H1 (cell line): Measurements from ENCODE around the gene PRRC2A. TPM values are rescaled to one million over a fixed set of nuclear protein-coding genes. Genes with fewer than 3 reads are reported as not detected.

Experiments used
- CTCF ChIA-PET: fragments of 300-600 bp; sonication (Branson Sonifier 250); formaldehyde crosslinking; loops from one replicate; lab custom pipeline; 2021; ENCODE audit not compliant: partially characterized antibody; lab: Charles Lee
- POLR2A ChIA-PET: fragments of 300-600 bp; sonication (Branson Sonifier 250); formaldehyde crosslinking; loops from one replicate; lab custom pipeline; 2021; ENCODE audit warnings: inconsistent platforms; ENCODE audit not compliant: partially characterized antibody; lab: Charles Lee
- DNase-seq, 2 experiments: peaks; one replicate each; pipeline versions ENCODE4 v3.0.0 to v3.0.0-alpha.2; 2010 to 2022; ENCODE audit warnings: low spot score in 2 of 2, low read depth in 1 of 2, mixed read lengths in 1 of 2
- FAIRE-seq: peaks from 2 replicates; lab custom pipeline; 2011; peaks lifted over from hg19 to GRCh38; lab: Jason Lieb, UNC
- H2AFZ ChIP-seq: 2 replicates; pipeline ENCODE4 v1.8.1; 2012; ENCODE audit warnings: low read length, inconsistent platforms
- H2AK5ac ChIP-seq: 2 replicates; pipeline ENCODE4 v1.6.1; 2013; ENCODE audit warnings: low read depth, low read length
- H2BK120ac ChIP-seq: replicated peaks from 2 replicates; pipeline ENCODE3; 2013; ENCODE audit warnings: low read depth, low read length, inconsistent platforms
- H2BK12ac ChIP-seq: 2 replicates; pipeline ENCODE4 v1.6.1; 2013; ENCODE audit warnings: low read depth, low read length
- H2BK15ac ChIP-seq: 2 replicates; pipeline ENCODE4 v1.6.1; 2013; ENCODE audit warnings: low read length
- H2BK20ac ChIP-seq: 2 replicates; pipeline ENCODE4 v1.6.1; 2013; ENCODE audit warnings: low read length
- H2BK5ac ChIP-seq: 2 replicates; pipeline ENCODE4 v1.6.1; 2013; ENCODE audit warnings: low read depth, low read length
- H3K14ac ChIP-seq: 2 replicates; pipeline ENCODE4 v1.6.1; 2013; ENCODE audit warnings: inconsistent platforms; ENCODE audit not compliant: insufficient read length
- H3K18ac ChIP-seq: 2 replicates; pipeline ENCODE4 v1.6.1; 2013; ENCODE audit warnings: low read length; ENCODE audit errors: extremely low read depth
- H3K23ac ChIP-seq: 2 replicates; pipeline ENCODE4 v1.6.1; 2013; ENCODE audit warnings: inconsistent platforms; ENCODE audit not compliant: insufficient read length
- H3K23me2 ChIP-seq: 2 replicates; pipeline ENCODE4 v1.6.1; 2013; ENCODE audit warnings: low read depth, low read length
- H3K27ac ChIP-seq: 2 replicates; pipeline ENCODE4 v1.6.1; 2011; ENCODE audit warnings: low read depth, low read length, inconsistent platforms
- H3K27me3 ChIP-seq, 4 experiments: replicated peaks in 1 of 4; 1 replicate in 1 of 4; 2 replicates in 3 of 4; pipeline versions ENCODE4 v1.6.1 to v1.8.1; 2011 to 2013; ENCODE audit warnings: low read length in 3 of 4, mild to moderate bottlenecking in 3 of 4, inconsistent platforms in 2 of 4, mixed read lengths in 2 of 4, moderate library complexity in 1 of 4; ENCODE audit not compliant: control insufficient read depth in 3 of 4, insufficient read depth in 3 of 4; ENCODE audit errors: extremely low read depth in 1 of 4
- H3K36me3 ChIP-seq, 4 experiments: 2 replicates each; pipeline versions ENCODE4 v1.6.1 to v1.8.1; 2011 to 2013; ENCODE audit warnings: mild to moderate bottlenecking in 4 of 4, low read length in 3 of 4, moderate library complexity in 2 of 4, control low read depth in 1 of 4, inconsistent platforms in 1 of 4; ENCODE audit not compliant: insufficient read depth in 4 of 4, control insufficient read depth in 2 of 4
- H3K4ac ChIP-seq: replicated peaks from 2 replicates; pipeline ENCODE3; 2013; ENCODE audit warnings: low read length, low read depth, mixed read lengths, inconsistent platforms; ENCODE audit not compliant: insufficient read length
- H3K4me1 ChIP-seq, 4 experiments: replicated peaks in 1 of 4; 1 replicate in 1 of 4; 2 replicates in 3 of 4; pipeline versions ENCODE4 v1.6.1 to v1.8.1; 2011 to 2013; ENCODE audit warnings: low read length in 3 of 4, inconsistent platforms in 2 of 4, mixed read lengths in 1 of 4; ENCODE audit not compliant: insufficient read depth in 4 of 4, control insufficient read depth in 3 of 4
- H3K4me2 ChIP-seq, 2 experiments: 2 replicates each; pipeline versions ENCODE4 v1.6.1 to v1.8.1; 2011 to 2013; ENCODE audit warnings: low read depth in 2 of 2, low read length in 2 of 2, control low read depth in 1 of 2, inconsistent platforms in 1 of 2, mild to moderate bottlenecking in 1 of 2; ENCODE audit not compliant: insufficient read depth in 1 of 2
- H3K4me3 ChIP-seq, 4 experiments: fragments of 200-600, 300-600 bp in 1 of 4; sonication (generic), shearing (Covaris generic), sonication (Bioruptor Twin) in 1 of 4; 2 replicates each; pipeline versions ENCODE4 v1.5.1 to v1.8.1; 2011 to 2016; ENCODE audit warnings: low read length in 4 of 4, low read depth in 3 of 4, control low read depth in 2 of 4, inconsistent platforms in 2 of 4, mild to moderate bottlenecking in 2 of 4, mixed read lengths in 1 of 4, moderate library complexity in 1 of 4; ENCODE audit not compliant: insufficient read depth in 2 of 4; ENCODE audit errors: extremely low read depth in 1 of 4
- H3K56ac ChIP-seq: replicated peaks from 2 replicates; pipeline ENCODE3; 2013; ENCODE audit warnings: low read depth, mild to moderate bottlenecking, mixed read lengths, low read length, inconsistent platforms; ENCODE audit not compliant: insufficient read length
- H3K79me1 ChIP-seq: 2 replicates; pipeline ENCODE4 v1.6.1; 2013; ENCODE audit warnings: low read depth, low read length, control low read depth
- H3K79me2 ChIP-seq, 2 experiments: 2 replicates each; pipeline versions ENCODE4 v1.6.1 to v1.8.1; 2012 to 2013; ENCODE audit warnings: low read length in 2 of 2, mild to moderate bottlenecking in 2 of 2, inconsistent platforms in 1 of 2; ENCODE audit not compliant: insufficient read depth in 2 of 2, control insufficient read depth in 1 of 2
- H3K9ac ChIP-seq, 4 experiments: replicated peaks in 1 of 4; 1 replicate in 1 of 4; 2 replicates in 3 of 4; pipeline versions ENCODE4 v1.6.1 to v1.8.1; 2011 to 2013; ENCODE audit warnings: low read depth in 3 of 4, low read length in 3 of 4, control low read depth in 2 of 4, mild to moderate bottlenecking in 2 of 4, moderate library complexity in 2 of 4, inconsistent platforms in 1 of 4; ENCODE audit errors: extremely low read depth in 1 of 4
- H3K9me3 ChIP-seq, 2 experiments: 2 replicates each; pipeline versions ENCODE4 v1.6.1 to v1.8.1; 2012 to 2013; ENCODE audit warnings: mild to moderate bottlenecking in 2 of 2, moderate library complexity in 2 of 2, control low read depth in 1 of 2, inconsistent platforms in 1 of 2, low read depth in 1 of 2, low read length in 1 of 2, mixed read lengths in 1 of 2; ENCODE audit not compliant: insufficient read depth in 2 of 2
- H4K20me1 ChIP-seq, 2 experiments: replicated peaks in 1 of 2; 2 replicates each; pipeline versions ENCODE3 to v1.8.1; 2011 to 2013; ENCODE audit warnings: inconsistent platforms in 2 of 2, low read length in 2 of 2, mild to moderate bottlenecking in 1 of 2; ENCODE audit not compliant: insufficient read depth in 2 of 2, control insufficient read depth in 1 of 2
- H4K5ac ChIP-seq: 2 replicates; pipeline ENCODE4 v1.6.1; 2013; ENCODE audit warnings: low read length, low read depth, mixed read lengths, inconsistent platforms; ENCODE audit not compliant: insufficient read length
- H4K8ac ChIP-seq: 2 replicates; pipeline ENCODE4 v1.8.0; 2013; ENCODE audit warnings: mild to moderate bottlenecking, moderate library complexity, low read length, inconsistent platforms; ENCODE audit not compliant: insufficient read depth; ENCODE audit errors: extremely low read depth
- H4K91ac ChIP-seq: replicated peaks from 2 replicates; pipeline ENCODE3; 2013; ENCODE audit warnings: low read length, mixed read lengths, inconsistent platforms; ENCODE audit not compliant: insufficient read length
- CEBPB ChIP-seq: IDR thresholded peaks from 2 replicates; pipeline ENCODE4 v1.6.1; 2012; ENCODE audit warnings: low read depth, low read length
- EGR1 ChIP-seq: IDR thresholded peaks from 2 replicates; pipeline ENCODE4 v1.6.1; 2011; ENCODE audit warnings: low read depth, low read length, borderline replicate concordance
- JUN ChIP-seq: IDR thresholded peaks from 2 replicates; pipeline ENCODE4 v1.6.1; 2011; ENCODE audit warnings: low read depth, mild to moderate bottlenecking, improper control_type of control experiment, low read length
- KDM1A ChIP-seq: fragments of 200-600, 300-600 bp; sonication (generic); IDR thresholded peaks from 2 replicates; pipeline ENCODE4 v1.7.1; 2016; ENCODE audit warnings: mild to moderate bottlenecking, low read length, borderline replicate concordance
- POLR2A ChIP-seq, 2 experiments: IDR thresholded peaks; 1 replicate in 1 of 2; 2 replicates in 1 of 2; pipeline ENCODE4 v1.6.1; 2011; ENCODE audit warnings: low read depth in 2 of 2, low read length in 2 of 2, mild to moderate bottlenecking in 2 of 2; ENCODE audit errors: control extremely low read depth in 1 of 2
- RAD21 ChIP-seq, 2 experiments: IDR thresholded peaks in 1 of 2; conservative IDR thresholded peaks in 1 of 2; 2 replicates each; pipeline ENCODE4 v1.6.1; 2011; ENCODE audit warnings: low read depth in 2 of 2, low read length in 2 of 2, improper control_type of control experiment in 1 of 2, inconsistent platforms in 1 of 2, mild to moderate bottlenecking in 1 of 2, moderate library complexity in 1 of 2
- SAP30 ChIP-seq: fragments of 300-600 bp; sonication (generic); IDR thresholded peaks from 2 replicates; pipeline ENCODE4 v1.7.1; 2012; ENCODE audit warnings: low read length, moderate library complexity, mild to moderate bottlenecking, inconsistent platforms; ENCODE audit not compliant: insufficient read depth, insufficient replicate concordance
- SUZ12 ChIP-seq: fragments of 200-600 bp; sonication (generic); IDR thresholded peaks from 2 replicates; pipeline ENCODE4 v1.6.1; 2012; ENCODE audit warnings: mild to moderate bottlenecking, inconsistent platforms, low read length, moderate library complexity, mixed read lengths
- TAF1 ChIP-seq: IDR thresholded peaks from 2 replicates; pipeline ENCODE4 v1.6.1; 2011; ENCODE audit warnings: mild to moderate bottlenecking, low read depth, low read length
- TBP ChIP-seq: IDR thresholded peaks from 2 replicates; pipeline ENCODE4 v1.6.1; 2011; ENCODE audit warnings: low read depth, low read length, improper control_type of control experiment
- TCF12 ChIP-seq: IDR thresholded peaks from 2 replicates; pipeline ENCODE4 v1.6.1; 2011; ENCODE audit warnings: low read depth, mild to moderate bottlenecking, low read length
- WGBS, 2 experiments: shearing (Covaris generic) in 1 of 2; methylation state at CpG; one replicate each; pipeline versions ENCODE4 v1.1.6 to v1.1.7; 2013 to 2015; ENCODE audit warnings: low lambda C conversion rate in 2 of 2, mixed read lengths in 2 of 2, inconsistent platforms in 1 of 2, low coverage in 1 of 2, missing lambda C conversion rate in 1 of 2; ENCODE audit not compliant: insufficient replicate concordance in 2 of 2, insufficient coverage in 1 of 2, insufficient read length in 1 of 2; ENCODE audit errors: extremely low coverage in 1 of 2, missing lambda C conversion rate in 1 of 2; 5-methylcytosine and 5-hydroxymethylcytosine counted together
- polyA plus RNA-seq, 7 experiments: library from polyadenylated mRNA; depleted of rRNA in 3 of 7; stranded (reverse) in 5 of 7; unstranded in 2 of 7; fragments of >200 nt in 5 of 7; fragments of 200-250 nt in 2 of 7; gene quantifications; 1 replicate in 5 of 7; 2 replicates in 1 of 7; 4 replicates in 1 of 7; pipeline versions ENCODE4 v1.2.1 to v1.2.3, GENCODE V29; 2011 to 2013; ENCODE audit warnings: missing spikeins in 2 of 7, mixed read lengths in 2 of 7
- total RNA-seq: library from RNA; stranded (reverse); fragmentation: NEBNext Ultra II Directional; extraction: Animal tissue kit (Norgen Biotek cat#: 25700); gene quantifications from 2 replicates; pipeline ENCODE4 v1.2.1, GENCODE V29; 2021
- TF ChIP-seq, protein P1 (sequence below): IDR thresholded peaks from 2 replicates; pipeline ENCODE4 v1.6.1; 2012; ENCODE audit warnings: low read length, inconsistent platforms

PRRC2A gene
- total and polyA plus RNA-seq, 2 of the 8 experiments (the other 6 are each of a cell fraction or from before 2014, with no cell fraction given): 118 to 300 TPM

DNA sequence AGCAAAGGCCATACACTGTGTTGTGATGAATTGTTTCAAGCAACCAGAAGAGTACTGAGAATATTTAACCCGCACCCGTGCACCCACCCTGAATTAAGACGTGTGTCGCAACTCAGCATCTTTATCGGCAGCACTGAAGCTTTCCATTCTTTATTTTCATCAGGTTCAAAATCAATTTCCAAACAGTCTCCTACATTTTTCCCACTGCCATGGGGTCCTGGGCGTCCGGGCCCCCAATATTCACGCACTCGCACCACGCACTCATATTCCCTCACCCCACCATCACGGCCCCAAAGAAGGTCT is 40.1 kb upstream of the PRRC2A start:
- no peaks in the 10 kb centered on the region for H4K20me1 ChIP-seq
- H3K9ac ChIP-seq: 0 out of 7 replicates have a peak overlapping the region, but pooled peaks of 2 of the 4 experiments have one; percentile 0 to 14
- no peaks in the 10 kb centered on the region for H3K36me3 ChIP-seq
- H2BK5ac ChIP-seq: peak overlapping the region; percentile 75; the same call in 1 of the 2 replicates
- H3K23me2 ChIP-seq: peaks cover 9% of the 10 kb centered on the region; the same call in 1 of the 2 replicates
- no peak overlapping the region for H3K23ac ChIP-seq
- H2BK20ac ChIP-seq: no peak overlapping the region
- no peak overlapping the region for H3K4ac ChIP-seq
- CTCF ChIA-PET: interaction anchor here (0.6 to 19.2 kb wide), 15 partner anchors 11 to 279 kb away, joined by 3 to 640 read pairs (median 6); partner anchors contain the start of genes ATP6V1G2, DDX39B, LST1 and LTB
- no peak overlapping the region for H2AK5ac ChIP-seq
- no peak overlapping the region for H3K27ac ChIP-seq
- peak overlapping the region; percentile 93 for H3K18ac ChIP-seq
- H3K9me3 ChIP-seq: no peaks in the 10 kb centered on the region
- H3K79me2 ChIP-seq: no peaks in the 10 kb centered on the region
- peak overlapping the region; percentile 54 to 89 (median 80) for H3K4me3 ChIP-seq
- POLR2A ChIA-PET: interaction anchor here (0.7 to 12.2 kb wide), 15 partner anchors 9 to 138 kb away, joined by 3 to 110 read pairs (median 4); partner anchors contain the start of genes ATP6V1G2, C6orf47 and DDX39B
- H4K91ac ChIP-seq: peak overlapping the region; percentile 61
- H4K5ac ChIP-seq: no peak overlapping the region
- peak overlapping the region; percentile 94; the same call in 1 of the 2 replicates for H2AFZ ChIP-seq
- H3K4me1 ChIP-seq: peaks cover 0 to 6% (median 6%) of the 10 kb centered on the region in 4 experiments; a peak in 6 of 7 replicates
- H3K56ac ChIP-seq: no peak overlapping the region
- H4K8ac ChIP-seq: peak overlapping the region; percentile 58; the same call in 1 of the 2 replicates
- peak overlapping the region; percentile 60; the same call in 1 of the 2 replicates for H2BK12ac ChIP-seq
- peak overlapping the region; percentile 62 to 84 for H3K4me2 ChIP-seq
- H3K79me1 ChIP-seq: no peaks in the 10 kb centered on the region
- H3K14ac ChIP-seq: no peak overlapping the region
- H2BK15ac ChIP-seq: peak overlapping the region; percentile 31; the same call in 1 of the 2 replicates
- H2BK120ac ChIP-seq: no peak overlapping the region
- DNase-seq: no peak
- 61% methylated on average over 10 of the region's 11 CpGs; no CpG with 5 or more reads in 1 of the 2 experiments for WGBS, 2 experiments
- peaks cover 0 to 8% (median 7%) of the 10 kb centered on the region in 4 experiments; a peak in 5 of 7 replicates for H3K27me3 ChIP-seq
- FAIRE-seq: no peak
- no peak for TF ChIP-seq TBP
- no peak for TF ChIP-seq JUN
- TF ChIP-seq, protein P1, sequence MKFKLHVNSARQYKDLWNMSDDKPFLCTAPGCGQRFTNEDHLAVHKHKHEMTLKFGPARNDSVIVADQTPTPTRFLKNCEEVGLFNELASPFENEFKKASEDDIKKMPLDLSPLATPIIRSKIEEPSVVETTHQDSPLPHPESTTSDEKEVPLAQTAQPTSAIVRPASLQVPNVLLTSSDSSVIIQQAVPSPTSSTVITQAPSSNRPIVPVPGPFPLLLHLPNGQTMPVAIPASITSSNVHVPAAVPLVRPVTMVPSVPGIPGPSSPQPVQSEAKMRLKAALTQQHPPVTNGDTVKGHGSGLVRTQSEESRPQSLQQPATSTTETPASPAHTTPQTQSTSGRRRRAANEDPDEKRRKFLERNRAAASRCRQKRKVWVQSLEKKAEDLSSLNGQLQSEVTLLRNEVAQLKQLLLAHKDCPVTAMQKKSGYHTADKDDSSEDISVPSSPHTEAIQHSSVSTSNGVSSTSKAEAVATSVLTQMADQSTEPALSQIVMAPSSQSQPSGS: no peak
- no peak for TF ChIP-seq EGR1
- TF ChIP-seq SUZ12: 0 out of 2 replicates have a peak, but pooled peaks have one; percentile 20
- no peak for TF ChIP-seq RAD21 (IDR thresholded peaks at IDR 0.05 in 1 of 2, conservative IDR thresholded peaks at IDR 0.05 in 1 of 2; ENCODE audit: low read depth in 2 of 2, low read length in 2 of 2)
- no peak for TF ChIP-seq SAP30
- no peak for TF ChIP-seq POLR2A (IDR thresholded peaks at IDR 0.05; ENCODE audit: control extremely low read depth in 1 of 2, low read depth in 2 of 2, low read length in 2 of 2)
- no peak for TF ChIP-seq TCF12
- no peak for TF ChIP-seq KDM1A
- TF ChIP-seq CEBPB: peak; percentile 72
- no peak for TF ChIP-seq TAF1
